ENCODE measurements around the gene NXNL1.
A peak's percentile ranks its signal among the peaks of the same experiment; 100 is the strongest.

Gene NXNL1

DNA sequence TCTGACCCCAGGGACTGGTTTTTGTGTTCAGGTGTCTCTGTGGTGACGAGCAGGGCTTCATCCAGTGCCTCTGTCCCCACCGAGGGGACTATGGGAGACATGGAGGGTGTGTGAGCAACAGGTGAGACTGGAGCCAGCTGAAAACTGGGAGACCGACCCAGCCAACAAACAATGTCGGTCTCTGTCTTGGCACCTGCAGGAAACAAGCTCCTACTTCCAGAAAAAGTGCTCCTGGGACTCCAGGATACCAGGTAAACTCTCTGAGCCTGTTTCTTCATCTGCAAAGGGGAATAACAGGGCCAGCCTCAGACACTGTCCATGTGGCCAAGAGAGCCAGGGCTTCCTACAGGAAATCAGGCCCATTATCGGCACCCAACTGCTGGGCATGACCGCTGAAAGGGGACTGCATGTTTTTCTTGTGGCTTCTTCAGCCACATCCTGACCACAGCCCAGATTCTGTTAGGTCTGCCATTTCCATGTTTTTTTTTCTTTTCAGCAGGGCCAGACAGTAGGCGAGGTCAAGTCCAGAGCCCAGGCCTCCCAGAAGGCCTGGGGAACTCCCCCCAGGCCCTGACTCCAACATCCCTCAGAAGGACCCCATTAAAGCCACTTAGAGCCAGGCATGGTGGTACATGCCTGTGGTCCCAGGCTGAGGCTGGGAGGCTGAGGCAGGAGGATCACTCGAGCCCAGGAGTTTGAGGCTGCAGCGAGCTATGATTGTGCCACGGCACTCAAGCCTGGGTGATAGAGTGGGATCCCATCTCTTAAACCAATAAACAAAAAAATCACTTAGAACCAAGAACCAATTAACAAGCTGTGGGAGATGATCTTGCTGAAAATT, 54.5 kb downstream of the NXNL1 start:
- no peak overlapping the region for H3K4me3 ChIP-seq
- no peak for DNase-seq (ENCODE audit: low read depth, low spot score)
- H3K9ac ChIP-seq (ENCODE audit: insufficient read length): no peak overlapping the region
- H3K27ac ChIP-seq: peak overlapping the region; percentile 25; the same call in 1 of the 2 replicates
- TF ChIP-seq EZH2 (IDR thresholded peaks at IDR 0.05) (no peak), POLR2AphosphoS5 (IDR thresholded peaks at IDR 0.05; ENCODE audit: borderline replicate concordance, low read depth, low read length) (no peak), FOXP2 (optimal IDR thresholded peaks at IDR 0.05; ENCODE audit: control extremely low read depth, extremely low read length, insufficient read depth) (no peak)
- no peaks in the 10 kb centered on the region for H3K9me3 ChIP-seq (ENCODE audit: low read depth, low read length)
- no peaks in the 10 kb centered on the region for H3K36me3 ChIP-seq (ENCODE audit: insufficient read depth, low read length)
